C4-2B (cell line): ENCODE results near the gene DNAJC8.

Experiments
- H3K27ac ChIP-seq: fragments of 450-650 bp; 2 replicates; pipeline ENCODE4 v1.5.1; 2017
- CTCF ChIP-seq: fragments of 450-650 bp; conservative IDR thresholded peaks from 2 replicates; pipeline ENCODE4 v1.5.1; 2017; ENCODE audit warnings: mild to moderate bottlenecking
- ZFX ChIP-seq: fragments of 450-650 bp; IDR thresholded peaks from 2 replicates; pipeline ENCODE4 v1.6.1; 2017

DNAJC8 gene

GRCh38 chr1:28232558-28233263 is at the start of gene DNAJC8:
TSS of gene DNAJC8 (minus strand) at chr1:28233029. CDS start at chr1:28232998, 31 bp downstream.
- no peak for TF ChIP-seq CTCF
- TF ChIP-seq ZFX, result no peak
- peak within 1 kb of the TSS; percentile 80 for H3K27ac ChIP-seq

- TF ChIP-seq ZFX (no peak), CTCF (no peak)
- no peak overlapping the region for H3K27ac ChIP-seq
Observed at GRCh38 chr1:28281608-28282425, 49.0 kb upstream of the DNAJC8 start.

- no peak overlapping the region for H3K27ac ChIP-seq
- TF ChIP-seq ZFX (no peak), CTCF (no peak)
Observed at GRCh38 chr1:28280977-28281381, 48.1 kb upstream of the DNAJC8 start.

GRCh38 chr1:28280501-28280900 is 47.7 kb upstream of the DNAJC8 start:
- no peak for TF ChIP-seq CTCF
- H3K27ac ChIP-seq, result no peak overlapping the region

GRCh38 chr1:28279721-28280120 is 46.9 kb upstream of the DNAJC8 start:
- no peak overlapping the region for H3K27ac ChIP-seq
- TF ChIP-seq ZFX (no peak), CTCF (no peak)

- no peak for TF ChIP-seq CTCF
- TF ChIP-seq ZFX, result no peak
- H3K27ac ChIP-seq, result no peak overlapping the region
Observed at GRCh38 chr1:28278763-28279162, 45.9 kb upstream of the DNAJC8 start.

GRCh38 chr1:28273216-28273860 is 40.5 kb upstream of the DNAJC8 start:
- no peak for TF ChIP-seq CTCF
- no peak for TF ChIP-seq ZFX
- no peak overlapping the region for H3K27ac ChIP-seq
